Measurements from ENCODE around the gene PHF13. TPM values are rescaled to one million over a fixed set of nuclear protein-coding genes. Genes with fewer than 3 reads are reported as not detected.

The PHF13 gene
- total RNA-seq, 4 donors from 2014 or later, result 12.9 to 17.7 (median 15.7) TPM

DNA sequence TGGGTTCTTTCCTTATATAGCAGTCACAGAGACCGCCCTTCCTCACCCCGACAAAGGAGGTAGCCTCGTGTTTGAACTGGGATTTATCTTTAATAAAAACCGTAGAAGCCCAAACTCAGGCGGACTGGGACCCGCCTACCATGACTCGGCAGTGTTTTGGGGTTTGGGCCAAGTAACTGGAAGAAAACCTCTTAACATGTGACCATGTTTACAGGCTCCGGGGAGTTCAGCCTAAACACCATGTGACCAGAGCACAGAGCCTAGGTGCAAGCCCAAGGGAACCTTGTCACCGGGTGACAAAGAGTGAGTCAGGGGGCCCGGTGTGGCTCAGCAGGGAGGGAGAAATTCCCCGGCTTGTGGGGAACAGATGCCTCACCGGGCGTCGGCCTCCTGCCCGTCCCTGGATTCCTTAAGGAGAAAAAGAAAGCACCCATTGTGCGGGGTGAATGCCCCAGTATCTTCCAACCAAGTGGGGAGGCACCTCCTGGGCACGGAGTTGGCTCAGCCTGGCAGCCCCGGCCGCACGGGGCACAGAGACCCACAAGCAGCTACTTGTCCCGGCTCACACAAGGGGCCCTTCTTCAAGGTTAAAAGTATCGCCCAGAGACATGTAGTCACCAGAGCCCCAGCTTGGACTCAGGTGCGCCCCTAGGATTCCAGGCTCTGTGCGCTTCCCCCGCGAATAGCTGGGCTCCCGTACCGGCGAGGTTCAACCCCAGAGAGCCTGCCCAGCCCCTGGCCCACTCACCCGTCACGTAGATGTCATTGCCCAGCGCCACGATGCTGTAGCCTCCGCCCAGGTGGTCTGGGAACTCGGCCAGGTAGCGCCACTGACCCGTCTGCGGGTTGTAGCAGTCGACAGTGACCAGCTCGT lies 12.2 kb upstream of the PHF13 start:
- WGBS, 2 donors, result 1% methylated on average over 29 to 37 of the region's 40 CpGs
- TF ChIP-seq CTCF (IDR thresholded peaks at IDR 0.05) (peak in 1 of 5 experiments; percentile 12), POLR2A (IDR thresholded peaks at IDR 0.05) (peak; percentile 69 to 74), EP300 (IDR thresholded peaks at IDR 0.05) (peak; percentile 58 to 93)
- H3K4me1 ChIP-seq, result peaks cover 0 to 72% (median 62%) of the 10 kb centered on the region in 4 donors

DNA sequence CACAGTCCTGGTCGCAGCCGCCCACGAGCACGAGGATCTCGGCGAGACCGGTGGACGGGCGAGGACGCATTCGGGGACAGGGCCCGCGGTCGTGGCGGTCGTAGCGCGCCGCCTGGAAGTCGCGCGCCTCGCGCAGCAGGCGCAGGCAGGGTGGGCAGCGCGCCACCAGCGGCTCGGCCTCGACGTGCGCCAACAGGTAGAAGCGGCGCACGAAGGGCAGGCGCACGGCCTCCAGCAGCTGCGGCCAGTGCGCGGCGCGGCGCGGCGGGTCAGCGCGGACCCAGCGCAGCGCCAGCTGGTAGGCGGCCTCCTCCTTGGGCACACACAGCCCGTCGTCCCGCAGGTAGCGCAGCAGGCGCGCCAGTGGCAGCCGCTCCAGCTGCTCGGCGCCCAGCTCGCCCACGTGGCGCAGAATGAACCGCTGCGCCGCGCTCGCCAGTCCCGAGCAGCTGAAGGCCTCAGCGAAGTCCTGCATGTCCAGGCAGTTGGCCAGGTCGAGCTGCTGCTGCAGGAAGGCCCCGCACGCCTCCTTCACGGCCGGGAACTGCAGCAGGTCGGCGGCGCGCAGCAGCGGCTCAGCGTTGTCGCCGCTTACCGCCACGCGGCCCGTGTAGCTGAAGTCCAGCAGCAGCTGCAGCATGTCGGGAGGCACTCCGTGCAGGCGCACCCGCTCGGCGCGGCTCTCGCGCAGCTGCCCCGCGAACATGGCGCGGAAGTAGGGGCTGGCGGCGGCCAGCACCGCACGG lies 11.4 kb upstream of the PHF13 start:
- Histone ChIP-seq H3K4me1 (peaks cover 0 to 64% (median 54%) of the 10 kb centered on the region in 4 donors), H3K9me3 (no peaks in the 10 kb centered on the region), H3K27me3 (no peaks in the 10 kb centered on the region), H3K36me3 (peaks cover 0 to 28% (median 20%) of the 10 kb centered on the region in 3 donors), H3K4me3 (peak overlapping the region; percentile 83 to 97 (median 95)), H3K27ac (peak overlapping the region; percentile 95 to 100 (median 98))
- 0% methylated on average over 53 to 77 of the region's 103 CpGs for WGBS, 2 donors
- TF ChIP-seq EP300 (IDR thresholded peaks at IDR 0.05), result no peak
- TF ChIP-seq CTCF (IDR thresholded peaks at IDR 0.05), result no peak
- TF ChIP-seq POLR2A (IDR thresholded peaks at IDR 0.05), result no peak
- DNase-seq (ENCODE audit: low spot score in 2 of 2), result no peak

More for the DNA sequence above, 12.2 kb upstream of the PHF13 start:
- Histone ChIP-seq H3K27me3 (no peaks in the 10 kb centered on the region), H3K9me3 (no peaks in the 10 kb centered on the region), H3K4me3 (peak overlapping the region; percentile 83 to 97 (median 95)), H3K36me3 (peaks cover 0 to 36% (median 20%) of the 10 kb centered on the region in 3 donors), H3K27ac (peak overlapping the region; percentile 95 to 100 (median 98))
- DNase-seq (ENCODE audit: low spot score in 2 of 2), result peak; percentile 63 to 84

GRCh38 chr1:6602669-6603237 lies 10.8 kb upstream of the PHF13 start, which contains the start of gene KLHL21:
Gene KLHL21, minus strand, starts transcription at chr1:6602869. Its CDS starts 52 bp downstream, at chr1:6602817.
- TF ChIP-seq POLR2A (IDR thresholded peaks at IDR 0.05) (peak; percentile 63 to 86), EP300 (IDR thresholded peaks at IDR 0.05) (peak in 1 of 2 donors; percentile 96), CTCF (IDR thresholded peaks at IDR 0.05) (peak in 1 of 5 experiments; percentile 8)
- DNase-seq (ENCODE audit: low spot score in 2 of 2), result peak; percentile 75 to 85
- Histone ChIP-seq H3K9me3 (no peaks in the 10 kb centered on the region), H3K36me3 (peaks cover 0 to 21% (median 13%) of the 10 kb centered on the region in 3 donors), H3K4me3 (peak within 1 kb of the TSS; percentile 83 to 97 (median 95)), H3K27ac (peak within 1 kb of the TSS; percentile 95 to 100 (median 98)), H3K27me3 (no peaks in the 10 kb centered on the region), H3K4me1 (peaks cover 0 to 58% (median 47%) of the 10 kb centered on the region in 4 donors)
- WGBS, 2 donors, result 2% methylated on average over 38 of the region's 84 CpGs; no CpG with 5 or more reads in 1 of the 2 donors

GRCh38 chr1:6603238-6603914 lies 10.2 kb upstream of the PHF13 start:
- H3K4me3 ChIP-seq, result peak overlapping the region; percentile 66 to 95 (median 89)
- 0 to 1% methylated on average over 33 to 36 of the region's 36 CpGs for WGBS, 2 donors
- H3K36me3 ChIP-seq, result peaks cover 0 to 15% (median 7%) of the 10 kb centered on the region in 3 donors
- H3K27ac ChIP-seq, result peak overlapping the region; percentile 95 to 100 (median 98)
- H3K27me3 ChIP-seq, result no peaks in the 10 kb centered on the region
- peaks cover 0 to 51% (median 41%) of the 10 kb centered on the region in 4 donors for H3K4me1 ChIP-seq
- peak in 1 of 2 donors; percentile 61 for TF ChIP-seq EP300 (IDR thresholded peaks at IDR 0.05)
- TF ChIP-seq POLR2A (IDR thresholded peaks at IDR 0.05), result no peak
- no peak for TF ChIP-seq CTCF (IDR thresholded peaks at IDR 0.05)
- no peaks in the 10 kb centered on the region for H3K9me3 ChIP-seq
- DNase-seq (ENCODE audit: low spot score in 2 of 2), result peak in 1 of 2 donors; percentile 48

Data from tibial nerve (tissue), 4 donors.